ENCODE data around the gene ZDHHC14. TPM values are rescaled to one million over a fixed set of nuclear protein-coding genes. Genes with fewer than 3 reads are reported as not detected.

Gene ZDHHC14
- total RNA-seq, 1 experiment from 2014 or later, result 3.2 TPM

DNA sequence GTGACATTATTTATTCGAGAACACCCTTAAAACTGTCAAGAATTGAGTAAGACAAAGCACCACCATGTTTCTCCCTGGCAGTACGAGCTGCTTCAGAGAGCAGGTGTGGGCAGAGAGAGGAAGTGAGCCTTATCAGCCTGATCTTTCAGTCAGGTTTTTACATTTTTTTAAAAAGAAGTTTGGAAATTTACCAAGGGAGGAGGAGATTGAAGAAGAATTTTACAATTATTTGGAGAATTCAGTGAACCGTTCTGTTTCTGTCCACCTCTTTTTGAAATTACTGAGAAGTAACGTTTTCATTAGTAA lies 75.5 kb downstream of the ZDHHC14 start:
- TF ChIP-seq, protein P1, sequence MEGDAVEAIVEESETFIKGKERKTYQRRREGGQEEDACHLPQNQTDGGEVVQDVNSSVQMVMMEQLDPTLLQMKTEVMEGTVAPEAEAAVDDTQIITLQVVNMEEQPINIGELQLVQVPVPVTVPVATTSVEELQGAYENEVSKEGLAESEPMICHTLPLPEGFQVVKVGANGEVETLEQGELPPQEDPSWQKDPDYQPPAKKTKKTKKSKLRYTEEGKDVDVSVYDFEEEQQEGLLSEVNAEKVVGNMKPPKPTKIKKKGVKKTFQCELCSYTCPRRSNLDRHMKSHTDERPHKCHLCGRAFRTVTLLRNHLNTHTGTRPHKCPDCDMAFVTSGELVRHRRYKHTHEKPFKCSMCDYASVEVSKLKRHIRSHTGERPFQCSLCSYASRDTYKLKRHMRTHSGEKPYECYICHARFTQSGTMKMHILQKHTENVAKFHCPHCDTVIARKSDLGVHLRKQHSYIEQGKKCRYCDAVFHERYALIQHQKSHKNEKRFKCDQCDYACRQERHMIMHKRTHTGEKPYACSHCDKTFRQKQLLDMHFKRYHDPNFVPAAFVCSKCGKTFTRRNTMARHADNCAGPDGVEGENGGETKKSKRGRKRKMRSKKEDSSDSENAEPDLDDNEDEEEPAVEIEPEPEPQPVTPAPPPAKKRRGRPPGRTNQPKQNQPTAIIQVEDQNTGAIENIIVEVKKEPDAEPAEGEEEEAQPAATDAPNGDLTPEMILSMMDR (IDR thresholded peaks at IDR 0.05; ENCODE audit: unreplicated experiment), result no peak
- Mint-ChIP-seq H3K27ac (ENCODE audit: low read depth, unreplicated experiment) (no peak overlapping the region), H3K4me3 (ENCODE audit: unreplicated experiment) (no peak overlapping the region), H3K27me3 (ENCODE audit: insufficient read depth, unreplicated experiment) (no peaks in the 10 kb centered on the region), H3K36me3 (ENCODE audit: insufficient read depth, unreplicated experiment) (no peaks in the 10 kb centered on the region), H3K9me3 (ENCODE audit: unreplicated experiment) (no peaks in the 10 kb centered on the region), H3K4me1 (ENCODE audit: insufficient read depth, unreplicated experiment) (no peaks in the 10 kb centered on the region)
- ChIA-PET CTCF (interaction anchor here (0.6 kb wide), 1 partner anchor 102 kb away, joined by 3 read pairs; no protein-coding TSS in a partner anchor), POLR2A (no interaction called here)
- intact Hi-C loops (cut with micrococcal nuclease), result no loop called here
- no peak for DNase-seq (ENCODE audit: unreplicated experiment)
- no TSS peak for BruUV-seq (replicated peaks)

DNA sequence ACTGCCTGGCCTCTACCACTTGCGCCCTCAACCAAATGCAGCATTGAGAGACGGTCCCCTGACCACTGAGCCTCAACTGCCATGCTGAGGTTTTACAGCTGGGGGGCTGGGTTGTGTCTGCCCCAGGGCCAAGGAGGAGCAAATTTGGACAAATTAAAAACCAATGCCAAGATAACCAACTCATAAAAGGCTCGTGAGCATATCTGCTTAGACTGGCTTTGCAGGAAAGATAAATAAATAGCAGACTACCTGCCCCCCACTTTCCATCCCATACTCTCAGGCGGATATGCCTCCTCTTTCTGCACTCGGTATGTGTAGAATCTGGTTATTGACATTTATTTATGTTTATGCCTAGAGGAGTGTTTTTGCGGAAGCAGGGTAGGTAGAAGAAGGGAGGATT lies 76.8 kb downstream of the ZDHHC14 start:
- BruUV-seq (replicated peaks), result no TSS peak
- TF ChIP-seq, protein P1 (IDR thresholded peaks at IDR 0.05; ENCODE audit: unreplicated experiment), result no peak
- Mint-ChIP-seq H3K4me3 (ENCODE audit: unreplicated experiment) (no peak overlapping the region), H3K9me3 (ENCODE audit: unreplicated experiment) (no peaks in the 10 kb centered on the region), H3K36me3 (ENCODE audit: insufficient read depth, unreplicated experiment) (no peaks in the 10 kb centered on the region), H3K27me3 (ENCODE audit: insufficient read depth, unreplicated experiment) (no peaks in the 10 kb centered on the region), H3K27ac (ENCODE audit: low read depth, unreplicated experiment) (no peak overlapping the region), H3K4me1 (ENCODE audit: insufficient read depth, unreplicated experiment) (no peaks in the 10 kb centered on the region)
- ChIA-PET POLR2A (interaction anchor here (0.7 kb wide), 1 partner anchor 126 kb away, joined by 3 read pairs; no protein-coding TSS in a partner anchor), CTCF (no interaction called here)
- intact Hi-C loops (cut with micrococcal nuclease), result no loop called here
- DNase-seq (ENCODE audit: unreplicated experiment), result no peak

DNA sequence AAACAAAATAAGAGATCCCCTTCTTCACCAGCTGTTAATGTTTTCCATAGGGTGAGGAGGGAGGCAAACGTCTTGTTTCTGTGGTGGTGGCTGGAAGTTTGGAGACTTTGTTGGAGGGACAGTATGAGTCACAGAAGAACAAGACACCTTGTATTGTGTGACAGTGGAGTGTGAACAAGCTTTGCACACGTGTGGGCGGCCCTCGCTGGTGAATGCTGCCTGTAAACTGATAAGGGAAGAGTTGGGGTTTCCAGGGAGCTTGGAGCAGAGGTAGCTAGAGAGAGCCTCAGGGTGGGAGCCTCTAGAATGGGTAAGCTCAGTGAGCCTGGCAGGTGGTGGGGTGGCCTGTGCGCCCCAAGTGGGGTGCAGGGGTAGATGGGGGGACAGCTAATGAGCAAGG lies 78.3 kb downstream of the ZDHHC14 start:
- POLR2A ChIA-PET, result no interaction called here
- intact Hi-C loops (cut with micrococcal nuclease), result no loop called here

DNA sequence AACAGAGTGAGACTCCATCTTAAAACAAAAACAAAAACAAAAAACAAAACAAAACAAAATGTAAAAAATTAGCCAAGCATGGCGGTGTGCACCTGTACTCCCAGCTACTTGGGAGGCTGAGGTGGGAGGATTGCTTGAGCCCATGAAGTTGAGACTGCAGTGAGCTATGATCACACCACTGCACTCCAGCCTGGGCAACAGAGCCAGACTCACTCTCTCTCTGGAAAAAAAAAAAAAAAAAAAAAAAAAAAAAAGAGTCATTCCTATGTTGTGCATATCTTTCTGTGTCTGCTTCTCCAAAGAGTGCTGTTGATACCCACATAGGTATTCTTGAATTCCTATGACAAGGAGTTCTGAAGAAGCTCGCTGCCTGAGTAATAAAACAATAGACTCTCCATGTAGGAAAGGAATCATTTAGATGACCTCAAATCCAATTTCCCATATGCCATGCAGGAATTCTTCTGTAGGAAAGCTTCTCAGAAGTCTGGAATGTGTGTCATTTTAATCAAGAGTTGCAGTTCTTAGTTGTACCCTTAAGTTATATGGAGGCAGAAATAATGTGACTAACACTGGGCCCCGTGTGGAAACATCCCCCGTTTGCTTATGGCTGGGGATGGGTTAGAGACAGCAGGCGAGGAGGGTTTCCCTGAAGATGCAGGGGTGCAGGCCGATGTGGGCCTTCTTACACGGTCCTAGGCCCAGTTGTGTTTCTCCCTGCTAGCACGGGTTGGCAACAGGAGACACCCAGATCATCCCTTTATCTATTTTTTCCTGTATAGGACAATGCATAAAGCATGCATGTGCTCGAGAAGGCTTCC lies 79.4 kb downstream of the ZDHHC14 start:
- CTCF ChIA-PET, result no interaction called here
- POLR2A ChIA-PET, result no interaction called here

More for the DNA sequence above, 78.3 kb downstream of the ZDHHC14 start:
- H3K9me3 Mint-ChIP-seq (ENCODE audit: unreplicated experiment), result no peaks in the 10 kb centered on the region
- no peaks in the 10 kb centered on the region for H3K36me3 Mint-ChIP-seq (ENCODE audit: insufficient read depth, unreplicated experiment)
- no peak for DNase-seq (ENCODE audit: unreplicated experiment)
- no peaks in the 10 kb centered on the region for H3K27me3 Mint-ChIP-seq (ENCODE audit: insufficient read depth, unreplicated experiment)
- CTCF ChIA-PET, result no interaction called here
- no TSS peak for BruUV-seq (replicated peaks)
- no peaks in the 10 kb centered on the region for H3K4me1 Mint-ChIP-seq (ENCODE audit: insufficient read depth, unreplicated experiment)
- H3K4me3 Mint-ChIP-seq (ENCODE audit: unreplicated experiment), result no peak overlapping the region
- TF ChIP-seq, protein P1 (IDR thresholded peaks at IDR 0.05; ENCODE audit: unreplicated experiment), result no peak
- no peak overlapping the region for H3K27ac Mint-ChIP-seq (ENCODE audit: low read depth, unreplicated experiment)

More for the DNA sequence above, 79.4 kb downstream of the ZDHHC14 start:
- Mint-ChIP-seq H3K4me3 (ENCODE audit: unreplicated experiment) (no peak overlapping the region), H3K9me3 (ENCODE audit: unreplicated experiment) (no peaks in the 10 kb centered on the region), H3K27me3 (ENCODE audit: insufficient read depth, unreplicated experiment) (no peaks in the 10 kb centered on the region), H3K4me1 (ENCODE audit: insufficient read depth, unreplicated experiment) (no peaks in the 10 kb centered on the region), H3K27ac (ENCODE audit: low read depth, unreplicated experiment) (no peak overlapping the region), H3K36me3 (ENCODE audit: insufficient read depth, unreplicated experiment) (no peaks in the 10 kb centered on the region)
- no peak for DNase-seq (ENCODE audit: unreplicated experiment)
- intact Hi-C loops (cut with micrococcal nuclease), result no loop called here
- TF ChIP-seq, protein P1 (IDR thresholded peaks at IDR 0.05; ENCODE audit: unreplicated experiment), result no peak
- no TSS peak for BruUV-seq (replicated peaks)

Data from MCF 10A (cell line).